GM12864 (cell line): Measurements from ENCODE around the gene AQP9.

Source experiments
- DNase-seq: peaks from one replicate; pipeline ENCODE4 v3.0.0-alpha.2; 2011; ENCODE audit warnings: low read depth
- H3K4me3 ChIP-seq: 2 replicates; pipeline ENCODE4 v1.5.1; 2011; ENCODE audit warnings: mild to moderate bottlenecking, low read depth, low read length, control low read depth
- TF ChIP-seq, protein P1 (sequence below): IDR thresholded peaks from 2 replicates; pipeline ENCODE4 v1.5.1; 2011; ENCODE audit warnings: low read depth, mild to moderate bottlenecking, moderate library complexity, low read length, control low read depth, inconsistent platforms; ENCODE audit errors: missing control alignments

Gene AQP9

GRCh38 chr15:58137686-58138085 lies 495 bp upstream of the AQP9 start:
- H3K4me3 ChIP-seq = no peak overlapping the region
- no peak for DNase-seq
- TF ChIP-seq, protein P1, sequence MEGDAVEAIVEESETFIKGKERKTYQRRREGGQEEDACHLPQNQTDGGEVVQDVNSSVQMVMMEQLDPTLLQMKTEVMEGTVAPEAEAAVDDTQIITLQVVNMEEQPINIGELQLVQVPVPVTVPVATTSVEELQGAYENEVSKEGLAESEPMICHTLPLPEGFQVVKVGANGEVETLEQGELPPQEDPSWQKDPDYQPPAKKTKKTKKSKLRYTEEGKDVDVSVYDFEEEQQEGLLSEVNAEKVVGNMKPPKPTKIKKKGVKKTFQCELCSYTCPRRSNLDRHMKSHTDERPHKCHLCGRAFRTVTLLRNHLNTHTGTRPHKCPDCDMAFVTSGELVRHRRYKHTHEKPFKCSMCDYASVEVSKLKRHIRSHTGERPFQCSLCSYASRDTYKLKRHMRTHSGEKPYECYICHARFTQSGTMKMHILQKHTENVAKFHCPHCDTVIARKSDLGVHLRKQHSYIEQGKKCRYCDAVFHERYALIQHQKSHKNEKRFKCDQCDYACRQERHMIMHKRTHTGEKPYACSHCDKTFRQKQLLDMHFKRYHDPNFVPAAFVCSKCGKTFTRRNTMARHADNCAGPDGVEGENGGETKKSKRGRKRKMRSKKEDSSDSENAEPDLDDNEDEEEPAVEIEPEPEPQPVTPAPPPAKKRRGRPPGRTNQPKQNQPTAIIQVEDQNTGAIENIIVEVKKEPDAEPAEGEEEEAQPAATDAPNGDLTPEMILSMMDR = no peak

GRCh38 chr15:58139276-58139988 lies 1.3 kb downstream of the AQP9 start:
- DNase-seq = no peak
- TF ChIP-seq, protein P1 = no peak
- no peak overlapping the region for H3K4me3 ChIP-seq

- no peak for DNase-seq
- TF ChIP-seq, protein P1 = no peak
- no peak overlapping the region for H3K4me3 ChIP-seq
Measured at GRCh38 chr15:58139989-58140522, 1.9 kb downstream of the AQP9 start.

- TF ChIP-seq, protein P1 = no peak
- no peak for DNase-seq
- H3K4me3 ChIP-seq = no peak overlapping the region
Measured at GRCh38 chr15:58141894-58142293, 3.7 kb downstream of the AQP9 start.

- H3K4me3 ChIP-seq = no peak overlapping the region
Measured at GRCh38 chr15:58142827-58143461, 4.8 kb downstream of the AQP9 start.

GRCh38 chr15:58145606-58146005 lies 7.4 kb downstream of the AQP9 start:
- DNase-seq = no peak
- TF ChIP-seq, protein P1 = no peak
- no peak overlapping the region for H3K4me3 ChIP-seq

More at GRCh38 chr15:58142827-58143461, 4.8 kb downstream of the AQP9 start:
- TF ChIP-seq, protein P1 = no peak
- DNase-seq = no peak
